Cardiac muscle cell (in vitro differentiated cells and primary cell): ENCODE data around the gene FAM240A. TPM values are rescaled to one million over a fixed set of nuclear protein-coding genes. Genes with fewer than 3 reads are reported as not detected.

Experiments used
- DNase-seq, 2 donors: peaks; one replicate each; pipeline versions ENCODE4 v3.0.0 to v3.0.0-alpha.2; 2010 to 2017; ENCODE audit warnings: low read depth in 1 of 2, low spot score in 1 of 2
- H3K27ac ChIP-seq: fragments of 200-600 bp; sonication (generic); 2 replicates; pipeline ENCODE4 v1.5.1; 2016
- H3K27me3 ChIP-seq: fragments of 200-600 bp; sonication (generic); 2 replicates; pipeline ENCODE4 v1.6.0; 2016; ENCODE audit warnings: control low read depth
- H3K36me3 ChIP-seq: fragments of 200-600 bp; sonication (generic); 2 replicates; pipeline ENCODE4 v1.5.1; 2016; ENCODE audit warnings: control low read depth
- H3K4me1 ChIP-seq: fragments of 200-600 bp; sonication (generic); 2 replicates; pipeline ENCODE4 v1.8.1; 2017; ENCODE audit warnings: low read depth, mild to moderate bottlenecking, mixed run types
- H3K4me3 ChIP-seq: fragments of 200-600 bp; sonication (generic); 2 replicates; pipeline ENCODE4 v1.5.1; 2016; ENCODE audit warnings: mild to moderate bottlenecking
- H3K9me3 ChIP-seq: fragments of 200-600 bp; sonication (generic); 2 replicates; pipeline ENCODE4 v1.5.1; 2017; ENCODE audit warnings: low read depth, mild to moderate bottlenecking, control low read depth
- CTCF ChIP-seq: IDR thresholded peaks from 2 replicates; pipeline ENCODE4 v1.5.1; 2012; ENCODE audit warnings: low read depth, mild to moderate bottlenecking, low read length
- polyA plus RNA-seq: library from polyadenylated mRNA; unstranded; fragments of >200 nt; fragmentation: Nextera tagmentation; extraction: Ambion mirVana; gene quantifications from 2 replicates; pipeline ENCODE4 v1.2.1, GENCODE V29; 2016
- total RNA-seq: library from RNA; depleted of rRNA; stranded (reverse); fragments of >200 nt; gene quantifications from 2 replicates; pipeline ENCODE4 v1.2.3, GENCODE V29; 2016

The FAM240A gene
- total and polyA plus RNA-seq, 2 experiments from 2014 or later: not detected

GRCh38 chr3:46668116-46668515, 55.8 kb downstream of the FAM240A start:
- no peak for DNase-seq
- Histone ChIP-seq H3K27me3 (no peaks in the 10 kb centered on the region), H3K4me3 (no peak overlapping the region), H3K36me3 (no peaks in the 10 kb centered on the region), H3K27ac (no peak overlapping the region), H3K9me3 (no peaks in the 10 kb centered on the region), H3K4me1 (peaks cover 2% of the 10 kb centered on the region)
- no peak for TF ChIP-seq CTCF

- H3K9me3 ChIP-seq: no peaks in the 10 kb centered on the region
- no peak for TF ChIP-seq CTCF
- no peaks in the 10 kb centered on the region for H3K4me1 ChIP-seq
- no peak overlapping the region for H3K4me3 ChIP-seq
- H3K27ac ChIP-seq: no peak overlapping the region
- H3K36me3 ChIP-seq: no peaks in the 10 kb centered on the region
- no peak for DNase-seq
- no peaks in the 10 kb centered on the region for H3K27me3 ChIP-seq
Measured at GRCh38 chr3:46668591-46668990, 56.3 kb downstream of the FAM240A start.

GRCh38 chr3:46669191-46669999, 57.1 kb downstream of the FAM240A start:
- no peak overlapping the region for H3K27ac ChIP-seq
- H3K27me3 ChIP-seq: no peaks in the 10 kb centered on the region
- H3K9me3 ChIP-seq: no peaks in the 10 kb centered on the region
- DNase-seq: no peak
- H3K36me3 ChIP-seq: no peaks in the 10 kb centered on the region
- H3K4me1 ChIP-seq: no peaks in the 10 kb centered on the region
- no peak for TF ChIP-seq CTCF
- no peak overlapping the region for H3K4me3 ChIP-seq

GRCh38 chr3:46670000-46670890, 57.9 kb downstream of the FAM240A start:
- Histone ChIP-seq H3K9me3 (no peaks in the 10 kb centered on the region), H3K36me3 (no peaks in the 10 kb centered on the region), H3K27me3 (no peaks in the 10 kb centered on the region), H3K27ac (no peak overlapping the region), H3K4me1 (no peaks in the 10 kb centered on the region), H3K4me3 (no peak overlapping the region)
- DNase-seq: no peak
- no peak for TF ChIP-seq CTCF

- TF ChIP-seq CTCF: no peak
- H3K27ac ChIP-seq: no peak overlapping the region
- no peaks in the 10 kb centered on the region for H3K36me3 ChIP-seq
- H3K4me3 ChIP-seq: no peak overlapping the region
- no peaks in the 10 kb centered on the region for H3K27me3 ChIP-seq
- H3K4me1 ChIP-seq: no peaks in the 10 kb centered on the region
- DNase-seq: no peak
- H3K9me3 ChIP-seq: no peaks in the 10 kb centered on the region
Measured at GRCh38 chr3:46670891-46671427, 58.6 kb downstream of the FAM240A start.
